ENCODE data around the gene CCDC90B.

GRCh38 chr11:83319346-83319745 is 33.2 kb upstream of the CCDC90B start:
- TF ChIP-seq, protein P1, sequence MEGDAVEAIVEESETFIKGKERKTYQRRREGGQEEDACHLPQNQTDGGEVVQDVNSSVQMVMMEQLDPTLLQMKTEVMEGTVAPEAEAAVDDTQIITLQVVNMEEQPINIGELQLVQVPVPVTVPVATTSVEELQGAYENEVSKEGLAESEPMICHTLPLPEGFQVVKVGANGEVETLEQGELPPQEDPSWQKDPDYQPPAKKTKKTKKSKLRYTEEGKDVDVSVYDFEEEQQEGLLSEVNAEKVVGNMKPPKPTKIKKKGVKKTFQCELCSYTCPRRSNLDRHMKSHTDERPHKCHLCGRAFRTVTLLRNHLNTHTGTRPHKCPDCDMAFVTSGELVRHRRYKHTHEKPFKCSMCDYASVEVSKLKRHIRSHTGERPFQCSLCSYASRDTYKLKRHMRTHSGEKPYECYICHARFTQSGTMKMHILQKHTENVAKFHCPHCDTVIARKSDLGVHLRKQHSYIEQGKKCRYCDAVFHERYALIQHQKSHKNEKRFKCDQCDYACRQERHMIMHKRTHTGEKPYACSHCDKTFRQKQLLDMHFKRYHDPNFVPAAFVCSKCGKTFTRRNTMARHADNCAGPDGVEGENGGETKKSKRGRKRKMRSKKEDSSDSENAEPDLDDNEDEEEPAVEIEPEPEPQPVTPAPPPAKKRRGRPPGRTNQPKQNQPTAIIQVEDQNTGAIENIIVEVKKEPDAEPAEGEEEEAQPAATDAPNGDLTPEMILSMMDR (IDR thresholded peaks at IDR 0.05; ENCODE audit: low read depth, low read length, missing input control): no peak
- TF ChIP-seq YY1 (IDR thresholded peaks at IDR 0.05) (no peak), TAF1 (conservative IDR thresholded peaks at IDR 0.05) (no peak)

Measured in liver (tissue), 3 donors.